HG03039 (cell line): ENCODE data around the gene DNAH7.

Experiments
- ATAC-seq: cut with Tn5 transposase; IDR thresholded peaks from one replicate; pipeline ENCODE4 v1.9.1; 2021; ENCODE audit warnings: mild to moderate bottlenecking, moderate library complexity; ENCODE audit not compliant: unreplicated experiment

DNAH7 gene

DNA sequence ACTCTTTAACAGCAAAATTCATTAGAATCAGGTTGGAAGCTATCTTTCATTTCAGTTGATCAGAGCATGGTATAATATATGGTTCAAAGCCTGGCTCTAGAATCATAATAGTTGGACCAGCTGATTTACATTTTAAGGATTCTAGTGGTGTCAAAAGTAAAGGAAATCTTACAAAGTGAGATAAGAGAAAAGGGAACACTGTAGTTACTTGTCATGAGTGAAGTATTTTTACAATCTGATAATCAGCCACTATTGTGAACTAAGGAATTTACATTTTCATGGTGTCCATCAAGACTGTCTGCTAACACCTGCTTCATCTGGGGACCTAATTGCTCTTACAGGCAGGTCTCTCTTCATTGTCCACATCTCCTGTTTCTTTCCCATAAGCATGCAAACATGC lies 250.5 kb downstream of the DNAH7 start:
- ATAC-seq, result no peak

DNA sequence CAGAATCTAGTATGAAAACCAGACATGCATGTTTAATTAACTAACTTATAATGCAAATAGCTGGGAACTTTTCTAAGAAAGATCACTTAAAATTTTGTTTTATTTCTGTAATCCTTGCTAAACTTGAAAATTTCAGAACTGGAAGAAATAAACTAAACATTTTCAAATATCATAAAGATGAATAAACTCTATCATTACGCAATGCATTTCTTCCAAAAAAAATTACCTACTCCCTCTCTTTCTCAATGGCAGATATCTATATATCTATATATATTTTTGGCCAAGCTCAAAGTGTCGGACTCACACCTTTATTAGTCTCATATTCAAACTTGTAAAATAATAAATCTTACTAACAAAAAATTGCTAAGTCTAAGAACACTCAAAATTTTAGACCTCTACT lies 253.6 kb downstream of the DNAH7 start:
- no peak for ATAC-seq

DNA sequence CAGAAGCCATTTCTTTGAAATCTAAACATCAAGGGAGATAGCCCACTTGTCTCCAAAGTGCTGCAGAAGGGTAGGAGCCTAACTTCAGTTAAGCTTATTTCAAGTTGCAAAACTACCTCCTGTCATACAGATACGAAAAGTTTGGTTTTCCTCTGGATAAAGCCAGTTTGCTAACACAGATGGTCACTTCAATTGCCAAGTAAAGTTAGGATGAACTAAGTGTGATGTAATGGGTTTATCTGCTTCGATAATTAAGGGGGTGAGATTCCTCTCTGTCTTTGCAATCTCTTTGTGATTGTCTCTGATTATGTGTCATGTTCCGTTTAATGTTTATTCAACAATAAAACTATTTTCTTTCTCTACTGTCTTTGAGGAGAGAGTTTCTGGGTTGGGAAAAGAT lies 255.2 kb downstream of the DNAH7 start:
- no peak for ATAC-seq

DNA sequence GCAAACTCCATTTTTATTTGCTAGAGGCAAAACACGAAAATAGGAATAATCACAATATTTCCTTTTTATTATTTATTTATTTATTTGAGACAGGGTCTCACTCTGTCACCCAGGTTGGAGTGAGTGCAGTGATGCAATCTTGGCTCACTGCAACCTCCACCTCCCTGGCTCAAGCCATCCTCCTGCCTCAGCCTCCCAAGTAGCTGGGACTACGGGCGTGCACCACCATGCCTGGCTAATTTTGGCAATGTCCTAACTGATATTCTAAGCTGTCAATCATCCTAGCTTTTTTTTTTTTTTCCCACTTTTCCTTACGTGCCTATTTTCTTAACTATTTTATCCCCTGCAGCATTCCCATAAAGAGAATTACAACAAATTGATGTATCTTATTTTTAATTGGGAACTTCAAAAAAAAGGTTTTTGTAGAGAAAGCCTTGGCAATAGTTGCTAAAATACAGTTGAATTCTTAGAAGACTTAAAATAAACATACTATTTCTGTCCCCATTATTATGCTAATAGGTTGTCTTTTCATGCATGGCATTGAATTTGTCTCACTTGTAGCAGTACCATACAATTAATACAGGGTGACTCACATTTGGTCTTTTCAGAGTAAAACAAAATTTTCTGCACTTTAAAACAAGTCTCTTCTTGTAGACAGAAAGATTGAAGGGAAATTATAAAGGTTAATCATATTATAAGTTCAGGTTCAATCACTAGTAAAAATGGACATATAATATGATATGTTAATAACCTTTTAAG lies 258.1 kb downstream of the DNAH7 start:
- ATAC-seq, result no peak

DNA sequence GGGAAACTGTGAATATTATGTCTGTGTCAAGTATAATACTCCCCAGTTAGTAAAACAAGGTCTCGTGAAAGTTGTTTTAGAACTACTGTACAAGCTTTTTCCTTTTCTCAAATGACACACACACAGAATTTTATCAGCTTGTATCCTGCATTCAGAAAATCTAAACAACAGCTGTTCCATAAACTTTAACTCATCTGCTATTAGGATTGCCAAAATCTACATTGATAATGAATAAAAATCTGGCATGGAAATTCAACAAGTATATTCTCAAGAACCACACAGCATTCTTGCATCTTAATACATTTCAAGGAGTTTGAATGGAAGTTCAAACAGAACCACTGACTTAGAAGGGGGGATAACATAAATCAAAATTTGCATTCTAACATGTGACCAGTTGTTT lies 260.4 kb downstream of the DNAH7 start:
- no peak for ATAC-seq

DNA sequence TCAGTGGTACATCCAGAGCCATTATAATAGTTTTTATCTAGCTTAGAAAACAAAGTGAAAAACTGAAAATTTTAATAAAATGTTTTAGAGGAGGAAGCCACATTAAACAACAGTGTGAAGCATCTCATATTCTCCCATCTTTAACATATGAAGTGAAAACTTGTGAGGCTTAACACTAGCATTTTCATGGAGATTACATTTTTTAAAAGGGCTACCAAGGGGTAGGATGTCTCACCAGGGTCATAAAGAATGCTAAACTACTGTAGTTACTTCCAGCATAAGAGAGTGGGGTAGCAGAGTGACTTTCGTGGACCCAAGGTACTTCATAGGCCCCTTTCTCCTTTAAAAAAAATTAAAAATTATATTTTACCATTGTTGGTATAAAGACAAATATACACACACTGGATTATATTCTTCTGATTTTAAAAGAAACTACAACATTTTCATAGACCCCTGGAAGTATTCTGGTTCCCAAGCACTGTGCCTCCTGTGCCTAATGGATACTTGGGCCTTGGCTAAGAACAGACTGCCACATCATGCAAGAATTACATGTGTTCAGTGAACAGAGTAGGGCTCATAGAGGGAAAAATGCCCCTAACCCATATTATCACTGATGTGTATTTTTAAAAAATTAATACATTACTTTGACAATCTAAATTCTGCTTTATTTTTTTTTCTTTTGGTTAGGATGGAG lies 263.2 kb downstream of the DNAH7 start:
- no peak for ATAC-seq

DNA sequence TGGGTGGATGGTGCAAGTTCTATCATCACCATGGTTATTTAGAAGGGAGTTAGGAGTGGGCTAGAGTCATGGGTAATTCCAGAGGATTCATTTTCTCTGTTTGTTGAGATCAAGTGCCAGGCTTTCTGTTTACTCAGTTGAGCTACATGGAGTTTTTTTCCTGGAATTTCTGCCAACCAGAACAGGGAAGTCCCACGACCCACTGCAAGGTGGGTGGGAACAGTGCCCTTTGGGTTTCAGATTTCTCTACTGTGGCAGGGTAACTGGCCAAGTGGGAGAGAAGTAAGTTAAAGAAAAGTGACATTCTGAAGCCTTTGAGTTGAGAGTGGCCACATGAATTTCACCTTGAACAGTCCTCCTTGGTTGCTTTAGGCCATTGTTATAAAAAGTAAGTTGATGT lies 272.8 kb downstream of the DNAH7 start:
- no peak for ATAC-seq

DNA sequence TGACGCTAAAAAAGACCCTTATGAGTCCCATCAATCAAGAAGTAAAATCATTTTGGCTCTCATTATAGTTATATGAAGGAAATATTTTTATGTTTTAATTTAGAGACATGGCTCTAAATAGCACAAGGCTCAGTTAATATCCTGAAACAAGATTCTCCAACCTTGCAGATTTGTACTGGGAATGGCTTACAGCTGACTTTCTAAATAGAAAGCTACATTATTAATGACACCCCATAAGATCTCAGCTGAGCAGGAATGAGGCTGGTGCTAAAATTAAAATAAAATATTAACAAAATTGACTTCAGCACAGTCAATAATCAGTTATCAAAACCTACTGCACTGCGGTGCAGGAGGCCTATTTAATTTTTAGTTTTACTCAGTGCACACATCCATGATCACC lies 274.8 kb downstream of the DNAH7 start:
- ATAC-seq, result no peak

DNA sequence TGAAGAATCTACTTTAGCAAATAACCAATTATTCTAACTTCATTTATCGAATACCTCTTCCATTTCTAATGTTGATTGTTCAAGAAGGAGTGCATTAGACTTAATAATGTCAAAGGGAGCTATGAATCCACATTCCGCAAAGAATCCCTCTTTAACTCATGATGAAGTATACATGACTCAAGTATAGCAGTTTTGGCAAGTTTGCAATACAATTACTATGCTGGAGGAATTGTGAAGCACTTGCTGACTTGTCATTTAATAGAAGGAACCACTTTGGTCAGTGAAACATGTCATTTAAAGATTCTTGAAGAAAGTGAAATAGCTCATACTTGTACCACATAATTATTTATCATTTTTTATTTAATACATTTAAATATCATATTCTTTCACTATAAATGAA lies 286.5 kb downstream of the DNAH7 start:
- ATAC-seq, result no peak

DNA sequence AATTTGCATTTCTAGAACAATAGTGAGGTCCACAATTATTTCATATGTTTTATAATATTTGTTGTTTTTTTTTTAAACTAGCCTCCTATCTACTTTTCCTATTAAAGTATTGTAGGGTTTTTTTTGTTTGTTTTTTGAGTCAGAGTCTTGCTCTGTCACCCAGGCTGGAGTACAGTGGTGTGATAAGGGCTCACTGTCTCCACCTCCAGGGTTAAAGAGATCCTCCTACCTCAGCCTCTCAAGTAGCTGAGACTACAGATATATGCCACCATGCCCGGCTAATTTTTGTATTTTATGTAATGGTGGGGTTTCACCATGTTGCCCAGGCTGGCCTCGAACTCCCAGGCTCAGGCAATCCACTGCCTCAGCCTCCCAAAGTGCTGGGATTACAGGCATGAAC lies 289.1 kb downstream of the DNAH7 start:
- no peak for ATAC-seq

DNA sequence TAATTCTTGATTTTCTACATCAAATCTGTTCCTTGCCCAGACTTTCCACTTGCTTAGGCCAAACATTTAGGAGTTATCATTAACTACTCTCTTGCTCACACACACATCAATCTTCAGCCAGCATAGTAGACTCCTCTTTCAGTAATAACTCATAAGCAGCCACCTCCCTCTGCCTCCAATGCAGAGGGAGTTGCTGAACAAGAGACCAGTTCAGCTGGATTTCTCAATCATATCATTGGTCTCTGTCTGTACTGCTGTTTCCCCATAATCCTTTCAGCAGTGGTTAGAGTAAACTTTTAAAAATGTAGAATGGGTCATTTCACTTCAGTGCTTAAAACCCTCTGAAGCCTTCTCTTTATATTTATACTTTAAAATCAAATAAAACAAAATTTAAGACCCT lies 298.7 kb downstream of the DNAH7 start:
- ATAC-seq, result no peak

DNA sequence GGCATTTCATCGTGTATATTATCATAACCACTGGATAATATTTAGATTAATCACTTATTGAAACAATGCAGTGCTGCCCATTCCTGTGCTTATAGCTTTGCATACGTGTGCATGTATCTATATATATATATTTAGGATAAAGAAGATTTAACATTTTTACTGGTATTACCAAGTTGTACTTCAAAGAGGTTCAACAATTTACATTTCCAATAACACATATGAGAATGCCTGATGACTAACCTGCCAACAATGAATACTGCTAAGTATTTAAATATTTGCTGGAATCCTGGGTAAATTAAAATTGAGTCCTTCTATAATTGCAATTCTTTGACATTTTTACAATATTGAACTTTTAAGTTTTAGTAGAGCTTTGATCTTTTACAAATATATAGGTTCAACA lies 300.2 kb downstream of the DNAH7 start:
- no peak for ATAC-seq

DNA sequence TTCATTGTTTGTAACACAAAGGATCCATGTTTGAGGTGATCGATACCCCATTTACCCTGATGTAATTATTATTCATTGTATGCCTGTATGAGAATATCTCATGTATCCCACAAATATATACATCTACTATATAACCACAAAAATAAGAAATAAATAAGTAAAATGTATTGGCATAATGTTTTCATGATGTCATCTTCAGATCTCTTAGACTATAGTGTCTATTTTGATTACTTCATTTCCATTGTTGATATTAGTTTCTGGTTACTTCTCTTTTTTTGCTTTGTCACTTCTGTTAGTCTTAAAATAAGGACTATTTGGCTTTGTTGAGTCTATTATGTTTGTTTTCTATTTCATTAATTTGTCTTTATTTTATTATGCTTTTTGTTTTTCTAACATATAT lies 301.9 kb downstream of the DNAH7 start:
- ATAC-seq, result no peak

DNA sequence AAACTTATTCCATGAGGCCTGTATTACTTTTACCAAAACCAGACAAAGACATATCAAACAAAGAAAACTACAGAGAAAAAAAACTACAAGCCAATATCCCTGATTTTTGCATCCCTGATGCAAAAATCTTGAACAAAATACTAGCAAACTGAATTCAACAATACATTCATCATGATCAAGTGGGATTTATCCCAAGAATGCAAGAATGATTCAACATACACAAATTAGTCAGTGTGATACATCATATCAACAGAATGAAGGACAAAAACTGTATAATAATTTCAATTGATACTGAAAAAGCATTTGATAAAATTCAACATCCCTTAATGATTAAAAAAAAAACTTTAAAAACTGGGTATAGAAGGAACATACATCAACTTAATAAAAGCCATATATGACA lies 304.8 kb downstream of the DNAH7 start:
- ATAC-seq, result no peak

DNA sequence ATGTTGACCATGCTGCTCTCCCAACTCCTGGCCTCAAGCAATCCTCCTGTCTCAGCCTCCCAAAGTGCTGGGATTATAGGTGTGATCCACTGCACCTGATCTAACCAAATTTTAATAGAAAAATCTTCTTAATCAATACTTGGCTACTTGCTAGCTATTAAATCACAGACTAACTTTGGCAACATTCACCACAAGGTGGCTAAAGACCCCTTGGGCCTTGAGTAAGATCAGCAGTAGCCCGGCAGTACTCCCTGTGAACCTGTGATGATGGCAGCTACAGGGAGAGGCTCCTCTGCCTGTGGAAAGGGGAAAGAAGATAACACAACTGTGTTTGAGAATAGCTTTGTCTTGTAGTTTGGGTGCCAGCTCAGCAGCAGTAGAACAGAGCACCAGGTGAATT lies 308.8 kb downstream of the DNAH7 start:
- ATAC-seq, result no peak

DNA sequence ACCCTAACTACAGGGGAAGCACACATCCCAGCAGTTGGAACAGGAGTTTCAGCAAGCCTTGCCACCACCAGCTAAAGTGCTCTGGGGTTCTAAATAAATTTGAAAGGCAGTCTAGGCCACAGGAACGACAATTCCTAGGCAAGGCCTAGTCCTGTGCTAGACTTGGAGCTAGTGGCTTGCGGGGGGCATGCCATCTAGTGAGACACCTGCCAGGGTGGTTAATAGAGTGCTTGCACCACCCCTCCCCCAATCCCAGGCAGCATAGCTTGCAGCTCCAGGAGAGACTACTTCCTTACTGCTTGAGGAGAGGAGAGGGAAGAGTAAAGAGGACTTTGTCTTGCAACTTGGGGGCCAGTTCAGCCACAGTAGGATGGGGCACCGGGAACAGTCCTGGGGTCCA lies 309.8 kb downstream of the DNAH7 start:
- ATAC-seq, result no peak

DNA sequence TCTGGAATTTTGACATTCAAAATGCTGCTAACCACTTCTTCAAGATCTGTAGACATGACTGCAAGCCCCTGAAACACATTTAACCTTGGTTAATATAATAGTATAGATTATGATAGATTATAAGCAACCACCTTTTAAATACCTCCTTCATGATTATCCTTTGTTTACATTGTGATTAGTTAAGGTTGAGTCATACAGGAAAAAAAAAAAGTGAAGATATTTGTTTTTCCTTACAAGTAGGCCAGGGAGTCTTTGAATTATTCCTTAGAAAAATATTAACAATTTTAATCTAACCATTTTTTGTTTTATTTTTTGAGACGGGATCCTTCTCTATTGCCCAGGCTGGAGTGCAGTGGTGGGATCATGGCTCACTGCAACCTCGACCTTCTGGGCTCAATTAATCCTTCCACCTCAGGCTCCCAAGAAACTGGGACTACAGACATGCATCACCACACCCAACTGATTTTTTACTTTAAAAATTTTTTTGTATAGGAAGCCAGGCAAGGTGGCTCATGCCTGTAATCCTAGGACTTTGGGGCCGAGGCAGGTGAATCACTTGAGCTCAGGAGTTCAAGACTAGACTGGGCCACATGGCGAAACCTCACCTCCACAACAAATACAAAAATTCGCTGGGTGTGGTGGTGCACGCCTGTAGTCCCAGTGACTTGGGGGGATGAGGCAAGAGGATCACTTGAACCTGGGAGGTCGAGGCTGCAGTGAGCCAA lies 312.3 kb downstream of the DNAH7 start:
- no peak for ATAC-seq

DNA sequence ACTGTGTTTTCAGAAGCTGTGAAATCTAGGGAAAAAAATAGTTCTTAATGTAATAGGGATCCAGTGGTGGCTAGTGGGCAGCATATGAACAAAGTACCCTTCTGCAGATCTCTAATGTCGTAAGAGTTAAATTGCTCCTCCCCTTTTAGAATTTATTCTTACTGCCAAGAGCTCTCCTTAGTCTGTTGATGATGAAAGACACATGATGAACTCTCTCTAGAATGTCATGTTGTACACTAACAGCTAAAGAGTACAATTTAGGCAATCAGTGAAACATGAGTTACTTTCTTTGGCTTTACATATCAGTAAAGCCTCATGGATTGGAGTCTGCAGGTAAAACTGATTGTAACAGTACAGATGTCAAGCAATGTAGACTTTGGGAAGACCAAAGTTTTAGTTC lies 327.4 kb downstream of the DNAH7 start:
- no peak for ATAC-seq

DNA sequence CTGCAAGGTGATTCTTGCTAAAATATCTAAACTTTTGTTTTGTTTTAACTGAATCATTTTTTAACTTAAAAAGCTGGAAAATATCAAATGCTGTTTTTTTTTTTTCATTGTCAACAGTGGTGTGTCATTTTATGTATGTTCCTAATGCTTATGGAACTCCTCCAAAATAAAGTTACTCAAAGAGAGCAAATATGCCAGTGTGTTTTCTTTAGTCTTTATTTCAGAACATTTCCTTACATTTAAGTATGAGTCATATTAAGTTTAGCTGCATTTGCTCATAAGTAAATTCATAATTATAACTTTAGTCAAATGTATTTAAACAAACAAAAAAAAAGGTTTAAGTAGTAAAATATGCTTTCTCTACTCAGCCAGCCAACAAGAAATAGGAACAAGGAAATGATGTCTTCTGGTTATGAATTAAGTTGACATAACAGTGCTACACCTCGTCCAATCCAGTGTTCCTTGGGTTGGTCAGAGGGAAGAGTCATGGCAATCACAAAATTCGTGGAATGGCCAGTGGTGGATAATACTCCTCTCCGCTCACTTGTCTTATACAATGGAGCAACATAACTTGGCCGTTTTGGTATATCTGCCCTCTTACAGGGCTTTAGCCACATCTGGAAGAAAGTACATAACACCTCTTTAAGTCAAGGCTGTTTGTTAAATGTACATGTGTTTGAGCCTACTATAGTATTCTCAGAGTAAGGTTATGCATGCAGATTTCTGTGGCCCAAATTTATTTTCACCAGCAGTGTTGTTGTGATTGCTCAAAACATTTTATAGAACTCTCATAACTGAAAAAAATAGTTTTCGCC lies 330.9 kb downstream of the DNAH7 start:
- no peak for ATAC-seq

DNA sequence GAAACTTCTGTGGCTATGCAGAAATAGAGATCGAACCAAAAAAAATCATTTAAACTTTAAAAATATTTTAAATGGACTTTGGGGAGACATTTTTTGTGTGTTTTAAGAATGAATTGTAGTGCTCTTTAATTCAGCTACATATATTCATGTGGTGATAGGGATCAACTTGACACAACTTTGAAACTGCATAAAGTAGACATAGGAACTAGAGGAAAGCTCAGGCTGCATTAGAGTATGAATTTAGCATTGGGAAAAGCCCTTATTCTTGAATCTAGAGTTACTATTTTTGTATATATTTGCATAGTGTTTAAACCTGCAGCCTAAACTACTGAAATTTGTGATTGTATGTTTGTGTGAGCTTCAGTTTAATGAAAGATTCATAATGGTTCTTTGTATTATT lies 333.3 kb downstream of the DNAH7 start:
- no peak for ATAC-seq

DNA sequence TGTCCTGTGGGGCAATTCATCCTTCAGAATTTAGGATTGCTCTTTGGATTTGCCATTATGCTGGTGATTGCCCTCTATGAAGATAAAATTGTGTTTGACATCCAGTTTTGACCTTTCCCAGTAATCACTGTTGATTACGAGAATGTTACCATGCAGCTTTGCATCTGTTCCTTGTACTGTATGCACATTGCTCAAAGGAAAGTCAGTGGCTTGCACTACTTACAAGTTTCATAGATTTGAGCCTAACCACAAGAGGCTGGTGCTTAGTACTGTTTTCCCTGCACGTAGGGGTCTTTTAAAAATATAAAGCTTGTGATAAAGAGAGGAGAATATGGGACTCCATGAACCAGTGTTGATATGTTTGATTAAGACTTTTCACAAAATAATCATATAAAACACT lies 333.7 kb downstream of the DNAH7 start:
- no peak for ATAC-seq
